Fibroblast of pulmonary artery (primary cell): ENCODE measurements around the gene RAB1B.

Source experiments
- DNase-seq: peaks from one replicate; pipeline ENCODE4 v3.0.0-alpha.2; 2010; ENCODE audit warnings: low read depth
- H3K4me3 ChIP-seq: replicated peaks from 2 replicates; pipeline ENCODE4 v1.5.1; 2011; ENCODE audit warnings: low read depth, mild to moderate bottlenecking, control low read depth, low read length, moderate library complexity
- TF ChIP-seq, protein P1 (sequence below): IDR thresholded peaks from 2 replicates; pipeline ENCODE4 v1.5.1; 2011; ENCODE audit warnings: mild to moderate bottlenecking, control low read depth, low read length, inconsistent platforms; ENCODE audit errors: missing control alignments

Gene RAB1B

DNA sequence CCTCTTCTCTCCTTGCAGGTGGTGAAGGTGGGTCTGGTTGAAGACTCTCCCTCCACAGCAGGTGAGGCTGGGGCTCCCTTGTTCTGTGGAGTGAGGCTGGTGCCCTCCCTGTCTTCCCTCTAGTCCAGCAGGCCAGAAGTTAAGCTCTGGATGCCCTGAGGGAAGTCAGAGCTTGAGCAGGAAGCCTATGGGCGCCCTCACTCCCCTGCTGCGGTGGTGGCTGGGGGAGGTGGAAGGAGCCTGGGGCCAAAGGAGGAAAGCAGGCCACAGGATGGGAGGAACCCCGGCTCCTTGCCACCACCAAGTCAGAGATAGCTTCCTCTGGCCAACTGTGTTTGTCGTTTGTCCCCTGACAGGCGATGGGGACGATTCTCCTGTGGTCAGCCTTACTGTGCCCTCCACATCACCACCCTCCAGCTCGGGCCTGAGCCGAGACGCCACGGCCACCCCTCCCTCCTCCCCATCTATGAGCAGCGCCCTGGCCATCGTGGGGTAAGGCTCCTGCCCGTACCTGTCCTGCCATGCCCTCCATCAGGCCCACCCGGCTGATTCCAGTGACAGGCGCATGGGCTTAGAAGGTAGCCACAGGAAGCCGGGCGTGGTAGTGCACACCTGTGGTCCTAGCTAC, 29.5 kb upstream of the RAB1B start:
- DNase-seq: no peak
- TF ChIP-seq, protein P1, sequence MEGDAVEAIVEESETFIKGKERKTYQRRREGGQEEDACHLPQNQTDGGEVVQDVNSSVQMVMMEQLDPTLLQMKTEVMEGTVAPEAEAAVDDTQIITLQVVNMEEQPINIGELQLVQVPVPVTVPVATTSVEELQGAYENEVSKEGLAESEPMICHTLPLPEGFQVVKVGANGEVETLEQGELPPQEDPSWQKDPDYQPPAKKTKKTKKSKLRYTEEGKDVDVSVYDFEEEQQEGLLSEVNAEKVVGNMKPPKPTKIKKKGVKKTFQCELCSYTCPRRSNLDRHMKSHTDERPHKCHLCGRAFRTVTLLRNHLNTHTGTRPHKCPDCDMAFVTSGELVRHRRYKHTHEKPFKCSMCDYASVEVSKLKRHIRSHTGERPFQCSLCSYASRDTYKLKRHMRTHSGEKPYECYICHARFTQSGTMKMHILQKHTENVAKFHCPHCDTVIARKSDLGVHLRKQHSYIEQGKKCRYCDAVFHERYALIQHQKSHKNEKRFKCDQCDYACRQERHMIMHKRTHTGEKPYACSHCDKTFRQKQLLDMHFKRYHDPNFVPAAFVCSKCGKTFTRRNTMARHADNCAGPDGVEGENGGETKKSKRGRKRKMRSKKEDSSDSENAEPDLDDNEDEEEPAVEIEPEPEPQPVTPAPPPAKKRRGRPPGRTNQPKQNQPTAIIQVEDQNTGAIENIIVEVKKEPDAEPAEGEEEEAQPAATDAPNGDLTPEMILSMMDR: no peak
- H3K4me3 ChIP-seq: no peak overlapping the region

DNA sequence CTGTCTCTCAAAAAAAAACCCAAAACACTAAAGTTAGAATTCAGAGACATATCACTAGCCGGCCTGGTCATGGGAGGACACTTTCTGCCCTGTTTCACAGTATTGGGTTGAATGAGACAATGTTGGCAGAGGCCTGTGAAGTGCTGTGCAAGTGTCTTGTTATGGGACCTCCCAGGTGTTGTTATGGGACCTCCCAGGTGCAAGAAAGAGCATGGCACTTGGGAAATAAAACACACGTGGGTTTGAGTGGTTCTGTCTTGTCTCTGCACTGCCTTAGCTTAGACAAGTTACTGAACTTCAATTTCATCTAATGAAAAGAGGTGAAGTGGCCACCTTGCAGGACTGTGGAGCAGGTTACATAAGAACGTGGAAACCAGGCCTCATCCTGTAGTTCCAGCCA, 28.9 kb upstream of the RAB1B start:
- no peak for DNase-seq
- TF ChIP-seq, protein P1: no peak
- H3K4me3 ChIP-seq: no peak overlapping the region

DNA sequence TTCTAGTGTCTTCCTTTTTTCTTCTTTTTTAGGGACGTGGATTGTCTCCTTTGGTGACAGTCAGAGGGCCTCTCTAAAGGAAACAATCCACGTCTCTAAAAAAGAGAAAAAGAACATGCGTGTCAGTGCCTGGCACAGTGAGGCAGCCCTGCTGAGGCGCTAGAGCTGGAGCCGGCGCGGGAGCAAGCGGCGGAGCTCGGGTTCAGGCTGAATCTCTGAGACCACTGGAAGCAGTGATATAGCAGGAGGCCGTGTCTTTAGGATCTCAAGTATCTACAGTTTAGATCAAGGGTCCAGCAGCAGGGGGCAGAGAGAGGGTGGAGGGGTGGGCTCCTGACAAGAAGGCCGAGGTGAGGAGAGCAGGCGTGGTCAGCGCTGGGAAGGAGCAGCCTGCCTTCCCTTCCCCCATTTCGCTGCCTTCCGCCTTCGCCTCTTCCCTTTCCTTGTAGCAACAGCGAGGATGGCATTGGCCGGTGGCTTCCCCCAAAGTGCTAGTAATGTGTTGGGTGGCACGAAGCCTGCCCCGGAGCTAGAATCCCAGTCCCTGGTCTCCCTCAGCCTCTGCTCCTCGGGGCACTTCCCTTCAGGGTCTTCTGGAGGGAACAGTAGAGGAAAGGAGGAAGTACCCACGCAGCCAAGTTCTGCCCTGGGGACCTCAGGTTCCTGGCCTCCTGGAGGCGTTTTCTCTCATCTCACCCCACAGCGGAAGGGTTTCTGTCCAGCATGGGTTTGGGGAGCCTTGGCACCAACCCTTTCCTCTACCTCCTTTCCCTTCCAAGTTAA, 28.2 kb upstream of the RAB1B start:
- TF ChIP-seq, protein P1: no peak
- DNase-seq: no peak
- no peak overlapping the region for H3K4me3 ChIP-seq

DNA sequence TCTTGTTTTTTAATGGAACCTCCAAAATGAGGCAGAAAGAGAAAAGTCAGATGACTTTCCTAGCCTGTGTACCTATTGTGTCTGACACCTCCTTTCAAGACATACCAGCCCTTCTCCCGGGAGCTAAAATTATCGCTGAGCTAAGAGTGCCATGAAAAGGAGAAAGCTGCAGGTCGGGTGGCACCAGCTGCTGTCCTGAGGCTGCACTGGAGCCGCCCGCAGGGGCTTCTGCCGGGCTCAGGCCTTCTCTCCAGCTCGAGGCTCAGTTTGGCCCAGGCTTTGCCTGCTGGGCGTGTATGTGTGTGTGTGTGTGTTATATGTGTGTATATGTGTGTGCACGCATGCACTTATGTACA, 27.7 kb upstream of the RAB1B start:
- no peak for DNase-seq
- TF ChIP-seq, protein P1: no peak
- no peak overlapping the region for H3K4me3 ChIP-seq

DNA sequence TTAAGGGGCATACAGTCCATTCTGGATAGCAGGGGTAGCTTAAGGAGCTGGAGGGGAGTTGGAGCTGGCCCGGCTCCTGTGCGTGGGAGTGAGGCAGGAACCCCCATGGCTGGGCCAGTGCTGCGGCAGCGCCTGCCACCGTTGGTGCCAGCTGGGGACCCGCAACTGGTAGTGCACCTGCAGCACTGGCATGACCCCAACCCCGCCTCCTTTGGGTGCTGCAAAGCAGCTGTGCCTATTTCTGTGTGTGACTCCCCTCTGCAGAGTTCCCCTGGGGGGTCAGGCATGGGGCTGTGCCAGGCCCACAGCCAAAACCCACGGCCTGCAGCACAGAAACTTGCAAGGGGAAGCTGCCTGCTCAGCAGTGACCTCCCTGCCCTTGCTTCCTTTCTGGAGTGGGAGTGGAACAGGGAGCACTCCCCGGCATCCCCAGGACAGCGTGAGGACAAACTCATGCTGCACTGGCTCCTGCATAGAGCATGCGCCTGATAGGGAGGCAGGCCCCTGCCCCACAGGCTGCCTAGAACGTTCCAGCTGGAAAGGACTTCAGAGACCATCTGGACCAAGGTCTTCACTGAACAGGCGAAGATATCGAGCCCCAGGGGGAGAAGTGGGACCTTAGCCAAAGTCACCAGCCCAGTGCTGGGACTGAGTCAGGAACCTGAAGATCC, 26.2 kb upstream of the RAB1B start:
- no peak for DNase-seq
- no peak overlapping the region for H3K4me3 ChIP-seq
- TF ChIP-seq, protein P1: no peak

DNA sequence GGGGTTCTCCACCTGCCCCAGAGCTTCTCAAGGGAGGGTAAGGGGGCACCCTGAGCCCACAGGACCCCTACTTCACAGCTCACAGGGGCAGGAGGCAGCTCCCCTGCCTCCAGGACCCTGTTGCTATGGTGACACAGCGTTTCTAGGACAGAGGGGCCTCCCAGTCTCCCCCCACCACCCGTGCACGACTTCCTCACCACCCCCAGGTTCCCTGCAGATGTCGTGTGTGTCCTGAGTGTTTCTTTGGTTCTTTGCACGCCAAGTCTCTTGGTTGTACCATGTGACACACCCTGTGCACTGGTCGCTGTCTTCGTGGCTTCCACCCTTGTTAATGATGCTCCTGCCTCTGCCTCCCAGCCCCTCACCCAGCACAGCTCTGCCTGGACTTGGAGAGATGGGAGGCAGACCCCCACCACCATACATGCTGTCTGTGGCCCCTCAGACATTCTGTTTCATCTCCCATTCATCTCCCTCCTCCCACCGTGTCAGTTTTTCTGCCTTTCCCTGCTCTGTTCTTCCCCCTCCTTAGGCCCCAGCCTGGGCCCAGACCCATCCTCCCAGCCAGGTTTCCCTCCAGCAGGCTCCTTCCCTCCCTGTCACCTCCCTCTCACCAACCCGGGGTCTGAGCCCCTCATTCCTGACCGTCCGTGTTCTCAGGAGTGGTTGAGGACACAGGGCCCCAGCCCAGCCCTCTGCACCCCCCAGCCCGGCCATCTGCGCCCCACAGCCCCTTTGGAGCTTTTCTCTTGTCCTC, 24.5 kb upstream of the RAB1B start:
- no peak overlapping the region for H3K4me3 ChIP-seq
- TF ChIP-seq, protein P1: no peak
- no peak for DNase-seq
